Thoracic aorta (tissue), 2 donors: ENCODE data around the gene BORCS5. TPM values are rescaled to one million over a fixed set of nuclear protein-coding genes. Genes with fewer than 3 reads are reported as not detected.
A peak's percentile ranks its signal among the peaks of the same experiment; 100 is the strongest.

Source experiments
- ATAC-seq: fragments of 150-250 bp; one replicate; pipeline ENCODE4 v1.8.0; 2017; ENCODE audit warnings: low read depth; ENCODE audit not compliant: insufficient number of reproducible peaks, low FRiP score
- DNase-seq: peaks from one replicate; pipeline ENCODE4 v3.0.0-alpha.2; 2020; ENCODE audit warnings: low spot score
- H3K27ac ChIP-seq, 2 donors: fragments of 200-600 bp; sonication (generic); 1 replicate in 1 of 2; 2 replicates in 1 of 2; pipeline ENCODE4 v1.5.1; 2016; ENCODE audit warnings: mild to moderate bottlenecking in 2 of 2, moderate library complexity in 2 of 2
- H3K27me3 ChIP-seq: fragments of 200-600 bp; sonication (generic); replicated peaks from 2 replicates; pipeline ENCODE4 v1.6.0; 2016; ENCODE audit warnings: mild to moderate bottlenecking; ENCODE audit not compliant: insufficient read depth
- H3K36me3 ChIP-seq: fragments of 200-600 bp; sonication (generic); one replicate; pipeline ENCODE4 v1.5.1; 2016
- H3K4me1 ChIP-seq, 2 donors: fragments of 200-600 bp; sonication (generic); 1 replicate in 1 of 2; 2 replicates in 1 of 2; pipeline versions ENCODE4 v1.5.1 to v1.6.0; 2016; ENCODE audit warnings: low read depth in 2 of 2, mild to moderate bottlenecking in 1 of 2; ENCODE audit not compliant: control insufficient read depth in 1 of 2
- H3K4me3 ChIP-seq: fragments of 200-600 bp; sonication (generic); 2 replicates; pipeline ENCODE4 v1.5.1; 2016; ENCODE audit warnings: mild to moderate bottlenecking
- H3K9me3 ChIP-seq: fragments of 200-600 bp; sonication (generic); 2 replicates; pipeline ENCODE4 v1.5.1; 2016
- total RNA-seq, 2 donors: library from RNA; depleted of rRNA; stranded (reverse); fragments of >200 nt; gene quantifications; one replicate each; pipeline versions ENCODE4 v1.1.0 to v1.2.3, GENCODE V29; 2016
- TF ChIP-seq, protein P1 (sequence below): fragments of 200-600 bp; sonication (generic); IDR thresholded peaks from one replicate; pipeline ENCODE4 v1.5.1; 2019; ENCODE audit warnings: antibody characterized with exemption

BORCS5 gene
- total RNA-seq, 2 donors from 2014 or later: 20.6 to 27.1 TPM

DNA sequence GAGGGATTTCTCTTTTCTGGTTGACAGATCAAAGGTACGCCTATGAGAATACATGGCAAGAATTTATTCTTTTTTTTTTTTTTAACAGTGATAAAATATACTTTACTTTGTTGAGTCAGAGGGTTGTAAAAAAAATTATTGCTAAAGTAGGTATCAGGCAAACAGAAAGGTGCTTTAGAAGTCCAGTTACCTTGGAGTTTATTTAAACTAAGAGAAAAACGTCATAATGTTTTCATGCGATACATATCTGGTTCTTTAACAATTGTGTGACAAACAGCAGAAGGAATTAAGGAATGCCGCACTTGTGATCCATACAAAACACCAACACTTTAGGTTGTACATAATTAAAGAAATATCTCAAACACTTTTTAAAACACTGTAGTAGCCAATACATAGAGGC, 94.2 kb downstream of the BORCS5 start:
- no peak overlapping the region for H3K27ac ChIP-seq
- no peaks in the 10 kb centered on the region for H3K27me3 ChIP-seq
- DNase-seq (no peak), ATAC-seq (no peak)
- H3K36me3 ChIP-seq: no peaks in the 10 kb centered on the region
- H3K4me1 ChIP-seq: peaks cover 4 to 32% of the 10 kb centered on the region in 2 donors
- no peaks in the 10 kb centered on the region for H3K9me3 ChIP-seq
- H3K4me3 ChIP-seq: no peak overlapping the region
- TF ChIP-seq, protein P1, sequence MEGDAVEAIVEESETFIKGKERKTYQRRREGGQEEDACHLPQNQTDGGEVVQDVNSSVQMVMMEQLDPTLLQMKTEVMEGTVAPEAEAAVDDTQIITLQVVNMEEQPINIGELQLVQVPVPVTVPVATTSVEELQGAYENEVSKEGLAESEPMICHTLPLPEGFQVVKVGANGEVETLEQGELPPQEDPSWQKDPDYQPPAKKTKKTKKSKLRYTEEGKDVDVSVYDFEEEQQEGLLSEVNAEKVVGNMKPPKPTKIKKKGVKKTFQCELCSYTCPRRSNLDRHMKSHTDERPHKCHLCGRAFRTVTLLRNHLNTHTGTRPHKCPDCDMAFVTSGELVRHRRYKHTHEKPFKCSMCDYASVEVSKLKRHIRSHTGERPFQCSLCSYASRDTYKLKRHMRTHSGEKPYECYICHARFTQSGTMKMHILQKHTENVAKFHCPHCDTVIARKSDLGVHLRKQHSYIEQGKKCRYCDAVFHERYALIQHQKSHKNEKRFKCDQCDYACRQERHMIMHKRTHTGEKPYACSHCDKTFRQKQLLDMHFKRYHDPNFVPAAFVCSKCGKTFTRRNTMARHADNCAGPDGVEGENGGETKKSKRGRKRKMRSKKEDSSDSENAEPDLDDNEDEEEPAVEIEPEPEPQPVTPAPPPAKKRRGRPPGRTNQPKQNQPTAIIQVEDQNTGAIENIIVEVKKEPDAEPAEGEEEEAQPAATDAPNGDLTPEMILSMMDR: no peak

GRCh38 chr12:12452326-12452902, 95.5 kb downstream of the BORCS5 start:
- Histone ChIP-seq H3K36me3 (no peaks in the 10 kb centered on the region), H3K27ac (no peak overlapping the region), H3K4me3 (no peak overlapping the region), H3K9me3 (no peaks in the 10 kb centered on the region), H3K4me1 (peaks cover 4 to 21% of the 10 kb centered on the region in 2 donors), H3K27me3 (no peaks in the 10 kb centered on the region)
- TF ChIP-seq, protein P1: no peak
- ATAC-seq (no peak), DNase-seq (no peak)

DNA sequence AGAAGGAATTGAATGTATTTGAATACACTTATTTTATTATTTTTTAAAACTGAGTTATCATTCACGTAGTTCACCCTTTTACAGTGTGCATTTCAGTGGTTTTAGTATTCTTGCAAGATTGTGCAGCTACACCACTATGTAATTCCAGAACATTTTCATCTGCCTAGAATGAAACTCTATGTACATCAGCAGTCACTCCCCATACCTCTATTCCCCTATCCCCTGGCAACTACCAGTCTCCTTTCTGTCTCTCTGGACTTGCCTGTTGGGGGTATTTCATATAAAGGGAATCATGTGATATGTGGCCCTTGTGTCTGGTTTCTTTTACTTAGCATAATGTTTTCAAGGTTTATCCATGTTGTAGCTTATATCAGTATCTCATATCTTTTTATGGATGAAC, 96.8 kb downstream of the BORCS5 start:
- TF ChIP-seq, protein P1: no peak
- Histone ChIP-seq H3K4me1 (peaks cover 4 to 16% of the 10 kb centered on the region in 2 donors), H3K27ac (no peak overlapping the region), H3K36me3 (no peaks in the 10 kb centered on the region), H3K4me3 (no peak overlapping the region), H3K9me3 (no peaks in the 10 kb centered on the region), H3K27me3 (no peaks in the 10 kb centered on the region)
- no peak for ATAC-seq
- no peak for DNase-seq

DNA sequence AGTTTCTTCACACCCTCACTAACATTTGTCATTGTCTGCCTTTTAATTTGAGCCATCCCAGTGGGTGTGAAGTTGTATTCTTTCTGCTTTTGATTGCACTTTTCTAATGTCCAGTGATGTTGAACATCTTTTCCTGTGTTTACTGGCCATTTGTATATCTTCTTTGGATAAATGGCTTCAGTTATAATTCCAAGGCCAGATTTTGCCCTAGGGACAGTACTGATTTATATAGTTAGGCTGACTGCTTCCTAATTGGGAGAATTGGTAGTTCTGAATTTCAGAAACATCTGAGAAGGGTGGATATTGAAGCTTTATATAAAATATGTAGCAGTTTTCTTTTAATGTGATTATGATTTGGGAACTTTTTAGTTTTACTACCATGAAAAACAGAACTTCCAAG, 97.4 kb downstream of the BORCS5 start:
- no peak for ATAC-seq
- DNase-seq: no peak
- Histone ChIP-seq H3K4me1 (peaks cover 4 to 11% of the 10 kb centered on the region in 2 donors), H3K4me3 (no peak overlapping the region), H3K9me3 (no peaks in the 10 kb centered on the region), H3K27ac (no peak overlapping the region), H3K27me3 (no peaks in the 10 kb centered on the region), H3K36me3 (no peaks in the 10 kb centered on the region)
- TF ChIP-seq, protein P1: no peak

DNA sequence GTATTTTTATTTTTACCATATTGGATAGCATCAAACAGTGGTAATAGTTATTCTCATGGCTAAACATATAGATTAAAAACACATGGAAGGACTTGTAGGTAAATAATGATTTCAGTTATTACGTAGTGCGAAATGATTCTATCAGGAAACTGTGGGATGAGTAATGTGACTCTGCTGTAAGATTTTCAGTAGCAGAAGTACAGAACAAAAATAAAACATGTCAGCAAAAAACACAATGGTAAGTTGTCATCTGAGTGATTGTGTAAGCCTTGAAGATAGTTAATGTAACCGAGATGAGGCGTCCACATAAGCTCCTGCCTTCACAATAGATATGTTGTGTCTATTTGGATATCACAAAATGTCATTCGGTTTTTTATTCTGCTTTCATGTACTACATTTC, 99.8 kb downstream of the BORCS5 start:
- DNase-seq (no peak), ATAC-seq (no peak)
- Histone ChIP-seq H3K4me1 (no peaks in the 10 kb centered on the region), H3K4me3 (no peak overlapping the region), H3K27me3 (no peaks in the 10 kb centered on the region), H3K36me3 (no peaks in the 10 kb centered on the region), H3K27ac (peak overlapping the region in 1 of 2 donors; percentile 18), H3K9me3 (no peaks in the 10 kb centered on the region)
- TF ChIP-seq, protein P1: no peak
